ENCODE results near the gene GPSM1.

GPSM1 gene

DNA sequence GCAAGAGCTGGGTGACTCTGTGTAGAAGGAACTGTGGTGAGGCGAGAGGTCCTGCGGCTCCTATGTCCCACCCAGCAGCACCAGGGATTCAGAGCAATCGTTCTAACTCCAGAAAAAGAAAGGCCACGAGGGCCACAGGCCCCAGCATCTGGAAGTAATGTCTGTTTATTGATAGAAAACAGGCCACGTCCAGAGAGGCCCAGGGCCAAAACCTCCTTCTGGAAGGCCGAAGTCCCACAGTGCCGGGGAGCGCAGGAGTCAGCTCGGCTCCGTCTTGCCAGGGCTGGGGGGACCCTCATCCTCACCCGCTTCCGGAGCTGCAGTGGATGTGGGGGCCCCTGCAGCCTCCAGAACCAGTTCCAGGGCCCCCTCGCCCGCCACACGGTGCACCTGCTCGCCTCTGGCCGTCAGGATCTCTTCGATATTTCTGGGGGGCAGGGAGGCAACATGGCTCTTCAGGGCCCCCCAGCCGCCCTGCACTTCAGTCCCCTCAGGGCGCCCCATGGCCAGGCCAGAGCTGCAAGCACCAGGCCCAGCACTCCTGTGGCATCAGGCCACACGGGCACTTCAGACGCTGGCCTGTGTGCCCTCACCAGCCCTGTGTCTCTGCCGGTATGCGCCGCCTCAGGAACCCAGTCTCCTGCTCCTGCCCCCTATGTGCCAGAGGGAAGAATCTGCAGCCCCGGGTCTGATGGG, 34.6 kb downstream of the GPSM1 start:
- DNase-seq (ENCODE audit: low read depth) = no peak

DNA sequence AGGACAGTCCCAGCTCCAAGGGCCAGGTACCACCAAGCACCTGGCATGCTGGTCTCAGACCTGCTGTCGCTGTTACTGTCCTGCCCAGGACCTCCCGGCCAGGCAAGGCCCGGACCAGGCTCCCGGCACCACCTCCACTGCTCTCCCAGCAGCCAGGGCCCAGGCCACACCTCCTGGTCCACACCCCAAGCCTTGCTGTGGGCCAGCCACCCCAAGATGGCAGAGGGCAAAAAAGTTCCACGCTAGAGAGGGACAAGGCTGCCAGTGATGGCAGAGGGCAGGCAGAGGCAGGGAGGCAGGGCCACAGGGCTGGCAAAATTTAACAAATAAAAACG, 35.1 kb downstream of the GPSM1 start:
- no peak for DNase-seq (ENCODE audit: low read depth)

DNA sequence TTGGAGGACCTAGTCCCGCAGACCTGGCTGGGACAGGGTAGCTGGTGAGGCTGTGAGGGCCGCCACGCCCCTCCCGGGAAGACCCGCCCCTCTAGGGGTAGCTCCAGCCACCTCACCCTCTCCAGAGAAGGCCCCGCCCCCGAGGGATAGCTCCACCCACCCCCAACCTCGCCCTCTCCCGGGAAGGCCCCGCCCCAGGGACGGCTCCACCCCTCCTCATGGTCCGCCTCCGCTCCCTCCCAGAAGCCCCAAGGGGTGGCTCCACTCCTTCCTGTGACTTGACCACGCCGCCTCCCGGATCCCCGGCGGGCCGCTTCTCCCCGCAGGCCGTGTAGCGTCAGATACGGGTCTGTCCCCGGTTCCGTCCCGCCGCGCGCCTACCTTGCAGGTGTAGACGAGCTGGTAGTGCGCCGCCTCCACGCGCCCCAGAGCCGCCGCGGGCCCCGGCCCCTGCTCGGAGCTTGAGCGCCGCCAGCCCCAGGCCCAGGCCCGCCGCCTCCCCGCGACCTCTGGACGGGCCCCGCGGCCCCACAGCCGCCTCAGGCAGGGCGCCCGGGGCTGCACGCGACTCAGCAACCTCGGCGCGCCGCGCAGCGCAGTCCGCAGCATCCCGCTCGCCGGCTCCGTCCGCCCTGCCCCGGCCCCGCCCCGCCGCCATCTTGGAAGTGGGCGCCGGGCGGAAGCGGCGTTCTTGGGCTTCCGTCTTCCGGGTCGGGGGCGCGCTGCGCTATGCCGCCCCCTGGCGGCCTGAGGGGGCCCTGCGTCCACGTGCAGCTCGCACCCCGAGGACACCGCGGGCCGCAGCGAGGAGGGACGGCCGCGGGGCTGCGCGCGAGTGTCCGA, 36.0 kb downstream of the GPSM1 start, which contains the start of gene DNLZ:
Gene DNLZ, minus strand, starts transcription at position 639 of the 843 bp plus-strand sequence. Its CDS starts 30 bp downstream, at position 609.
- DNase-seq (ENCODE audit: low read depth) = peak; percentile 64

DNA sequence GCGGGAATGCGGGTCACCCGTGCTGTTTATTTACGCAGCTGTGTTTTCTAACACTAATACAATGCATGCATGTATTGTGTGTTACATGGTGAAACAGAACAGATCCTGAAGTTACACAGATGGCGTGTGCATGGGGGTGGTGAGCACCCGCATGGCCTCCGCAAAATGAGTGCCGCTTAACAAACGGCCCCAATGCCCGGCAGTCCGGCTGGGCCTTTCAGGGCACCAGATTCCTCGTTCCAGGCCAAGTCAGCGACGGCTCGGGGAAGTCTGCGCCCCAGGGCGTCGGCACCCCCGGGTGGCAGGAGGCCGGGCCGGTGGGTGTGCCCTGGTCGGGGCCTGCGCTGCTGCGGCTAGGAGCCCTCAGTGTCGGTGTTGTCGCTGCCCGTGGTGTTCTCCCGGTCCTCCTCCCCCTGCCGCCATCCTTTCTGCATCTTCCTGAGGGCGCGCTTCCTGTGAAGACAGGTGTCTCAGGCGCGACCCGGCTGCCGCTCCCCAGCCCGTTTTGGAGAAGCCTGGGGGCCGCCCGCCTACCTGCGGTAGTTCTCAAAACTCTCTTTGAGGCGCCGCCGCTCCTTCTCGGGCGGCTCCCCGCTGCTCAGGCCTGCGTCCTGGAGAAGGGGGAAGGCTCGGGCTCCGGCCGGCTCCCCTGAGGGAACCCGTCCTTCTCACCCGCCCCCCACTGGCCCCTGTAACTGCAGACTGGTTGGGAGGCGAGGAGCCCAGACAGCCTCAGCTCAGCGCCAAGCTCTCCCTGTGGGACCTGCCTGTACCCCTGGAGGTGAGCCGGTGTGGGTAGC, 36.8 kb downstream of the GPSM1 start:
- no peak for DNase-seq (ENCODE audit: low read depth)

DNA sequence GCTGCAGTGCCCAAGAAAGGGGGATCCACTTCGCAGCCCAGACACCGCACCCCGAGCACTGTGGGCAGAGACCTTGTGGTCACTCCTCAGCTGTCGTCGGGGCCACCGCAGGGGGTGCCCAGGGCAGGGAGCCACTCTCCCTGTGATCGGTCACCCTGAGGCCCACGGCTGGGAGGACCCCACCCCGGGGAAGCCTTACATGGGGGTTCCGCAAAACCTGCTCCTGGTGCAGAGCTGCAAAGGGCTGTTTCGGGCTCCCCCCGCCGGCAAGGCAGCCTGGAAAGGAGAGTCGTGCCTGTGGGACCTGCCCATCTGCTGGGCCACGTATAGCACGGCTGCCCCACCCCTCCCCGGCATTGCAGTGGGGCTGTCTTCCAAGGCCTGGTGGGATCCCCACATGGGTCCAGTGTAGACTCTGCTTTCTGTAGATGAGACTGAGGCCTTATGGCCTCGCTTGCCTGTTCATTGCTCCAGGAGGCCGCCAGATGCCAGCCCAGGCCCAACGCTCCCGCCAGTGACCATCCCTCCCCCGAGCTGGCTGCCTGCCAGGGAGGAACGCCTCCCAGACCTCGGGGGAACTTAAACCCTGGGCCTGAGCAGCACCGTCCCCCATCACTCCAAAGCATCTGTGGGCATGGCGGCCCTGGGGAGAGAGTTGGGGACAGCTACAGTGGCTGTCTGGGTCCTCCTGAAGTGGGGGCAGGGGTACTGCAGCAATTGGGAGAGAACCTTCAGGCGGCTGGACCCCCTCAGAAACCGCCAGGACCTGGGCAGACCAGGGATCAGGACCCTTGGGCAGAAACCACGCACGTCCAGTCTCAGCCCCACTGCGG, 37.8 kb downstream of the GPSM1 start:
- no peak for DNase-seq (ENCODE audit: low read depth)

DNA sequence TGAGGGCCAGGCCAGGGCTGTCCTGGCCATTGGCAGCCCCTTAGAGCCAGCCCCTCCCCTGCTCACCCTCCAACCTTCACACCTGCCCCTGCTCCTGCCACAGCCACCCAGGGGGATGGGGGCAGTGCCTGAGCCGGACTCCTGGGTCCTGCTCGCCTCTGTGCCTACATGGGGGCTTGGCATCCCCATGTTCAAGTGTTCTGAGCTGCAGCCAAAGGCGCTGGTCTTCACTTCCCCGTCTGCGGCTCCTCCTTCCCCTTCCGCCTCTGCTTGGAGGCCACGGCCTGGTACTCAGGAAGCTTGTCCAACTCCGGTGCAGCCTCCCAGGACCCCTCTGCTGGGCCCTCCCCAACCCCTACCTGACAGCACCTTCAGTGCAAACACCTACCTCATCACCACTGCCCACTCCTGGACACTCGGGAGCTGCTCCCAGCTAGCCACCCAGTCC, 38.5 kb downstream of the GPSM1 start:
- no peak for DNase-seq (ENCODE audit: low read depth)

DNA sequence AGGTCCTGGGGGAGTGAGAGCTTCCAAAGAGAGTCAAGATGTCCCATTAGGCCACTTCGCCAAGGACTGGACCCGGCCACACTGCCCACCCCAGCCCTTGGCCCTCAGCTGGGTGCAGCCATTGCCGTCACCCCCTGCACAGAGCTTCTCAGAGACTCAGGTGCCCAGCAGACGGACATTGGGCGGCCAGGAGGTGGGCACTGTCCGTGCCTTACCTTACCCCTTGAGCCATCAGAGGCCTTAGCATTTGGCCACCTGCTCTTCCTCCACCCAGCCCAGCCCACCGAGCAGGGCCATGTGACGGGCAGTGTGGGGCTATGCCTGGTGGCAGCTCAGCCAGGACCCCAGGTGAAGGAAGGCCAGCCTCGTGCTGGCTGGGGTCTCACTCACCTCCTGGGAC, 39.5 kb downstream of the GPSM1 start:
- no peak for DNase-seq (ENCODE audit: low read depth)

DNA sequence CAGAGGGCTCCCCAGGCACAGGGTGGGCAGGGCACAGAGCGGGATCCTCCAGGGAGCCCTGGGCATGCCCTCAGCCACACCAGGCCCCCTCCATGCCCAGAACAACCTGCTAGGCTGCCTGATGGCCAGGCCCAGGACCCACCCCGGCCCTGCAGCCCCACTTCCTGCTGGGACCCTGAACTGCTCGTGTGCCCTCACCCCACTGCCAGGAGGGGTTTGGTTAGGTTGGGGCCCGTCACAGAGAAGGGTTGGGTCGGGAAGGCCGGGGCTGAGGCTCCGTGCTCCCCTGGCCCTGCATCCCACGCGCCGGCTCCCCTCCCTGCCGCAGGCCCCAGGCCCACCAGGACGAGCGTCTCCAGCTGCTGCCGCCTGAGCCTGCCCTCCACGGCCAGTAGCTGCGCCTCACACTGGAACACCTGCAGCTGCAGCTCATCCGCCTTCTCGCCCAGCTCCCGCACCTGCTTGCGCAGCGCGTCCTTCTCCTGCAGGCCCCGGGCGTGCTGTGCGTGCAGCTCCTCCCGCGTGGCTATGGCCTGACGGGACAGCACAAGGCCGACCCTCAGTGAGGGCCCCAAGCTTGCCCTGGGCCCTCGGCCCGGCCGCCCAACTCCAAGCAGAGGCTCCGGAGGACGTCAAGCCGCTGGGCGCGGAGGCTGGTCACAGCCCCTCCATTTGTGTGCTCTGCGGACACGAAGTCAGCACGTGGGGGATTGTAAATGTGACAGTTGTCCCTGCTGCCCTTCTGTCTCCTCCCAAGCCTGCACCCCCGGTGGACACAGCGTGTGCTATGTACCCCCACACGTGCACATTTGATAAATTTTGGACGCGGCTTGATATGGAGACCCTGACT, 40.2 kb downstream of the GPSM1 start:
- no peak for DNase-seq (ENCODE audit: low read depth)

DNA sequence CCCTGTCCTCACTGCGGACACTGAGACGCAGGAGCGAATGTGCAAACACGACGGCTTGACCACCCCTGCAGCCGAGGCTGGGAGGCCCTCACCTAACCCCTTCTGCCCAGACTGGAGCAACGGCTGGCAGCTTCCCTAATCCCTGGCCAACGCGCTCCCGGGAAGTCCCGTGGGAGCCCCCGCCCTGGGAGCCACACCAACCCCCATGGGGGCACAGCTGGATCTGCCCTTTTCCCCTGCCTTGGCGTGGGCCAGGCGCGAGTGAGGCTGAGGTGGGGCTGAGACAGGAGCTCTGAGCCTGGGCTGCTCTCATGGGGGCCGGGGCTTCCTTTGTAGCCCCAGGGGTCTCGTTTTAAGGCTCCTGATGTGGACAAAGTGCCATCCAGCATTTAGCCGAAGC, 40.9 kb downstream of the GPSM1 start:
- DNase-seq (ENCODE audit: low read depth) = no peak

DNA sequence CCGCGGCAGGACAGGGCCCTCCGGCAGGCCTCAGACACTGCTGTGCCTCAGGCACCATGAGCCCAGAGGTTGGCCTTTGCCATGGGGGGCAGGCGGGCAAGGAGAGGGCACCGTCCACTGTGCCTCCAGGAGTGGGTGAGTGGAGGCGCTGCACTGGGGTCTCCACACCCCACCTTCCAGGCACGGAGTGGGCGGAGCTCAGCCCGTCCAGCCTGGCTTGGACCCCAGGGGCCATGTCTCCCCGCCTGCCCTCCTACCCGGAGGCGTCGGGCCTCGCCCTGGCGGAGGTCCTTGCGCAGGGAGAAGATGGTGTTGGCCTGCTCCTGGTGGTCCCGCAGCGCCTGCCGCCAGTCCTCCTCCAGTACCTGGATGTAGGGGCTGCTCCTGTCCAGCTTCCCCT, 42.7 kb downstream of the GPSM1 start:
- DNase-seq (ENCODE audit: low read depth) = no peak

DNA sequence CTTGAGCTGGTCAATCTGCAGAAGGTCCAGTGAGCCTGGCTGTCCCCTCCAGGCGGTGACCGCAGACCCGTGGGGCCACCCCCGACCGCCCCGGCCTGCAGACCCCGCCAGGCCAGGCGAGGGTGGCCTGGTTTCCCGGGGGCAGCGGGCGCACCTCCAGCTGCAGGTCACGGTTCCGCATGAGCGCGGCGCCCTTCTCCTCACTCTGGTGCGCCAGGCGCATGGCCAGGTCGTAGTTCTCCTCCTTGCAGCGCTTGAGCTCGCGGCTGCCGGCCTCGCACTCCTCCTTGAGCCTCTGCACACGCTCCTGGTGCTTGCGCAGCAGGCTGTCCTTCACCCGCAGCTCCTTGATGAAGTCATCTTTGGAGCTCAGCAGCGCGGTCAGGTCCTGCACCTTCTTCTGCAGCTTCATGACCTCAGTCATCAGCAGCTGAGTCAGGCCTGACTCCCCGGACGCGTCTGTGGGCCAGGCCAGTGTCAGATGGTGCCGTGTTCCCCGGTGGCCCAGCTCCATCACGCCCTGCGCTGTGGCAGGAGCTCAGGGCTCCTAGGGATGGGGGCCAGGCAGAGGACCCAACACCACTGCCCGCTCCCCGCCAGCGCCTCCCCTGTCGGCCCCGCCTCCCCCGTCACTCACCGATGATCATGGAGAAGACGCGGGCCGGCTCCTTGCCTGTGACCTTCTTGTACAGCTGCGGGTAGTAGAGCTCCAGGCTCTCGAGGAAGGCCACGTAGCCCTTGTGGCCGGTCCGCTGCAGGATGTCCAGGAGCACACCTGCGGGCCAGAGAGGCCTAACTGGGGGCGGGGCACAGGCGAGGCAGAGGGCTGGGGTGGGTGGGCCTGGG, 43.6 kb downstream of the GPSM1 start:
- DNase-seq (ENCODE audit: low read depth) = no peak

DNA sequence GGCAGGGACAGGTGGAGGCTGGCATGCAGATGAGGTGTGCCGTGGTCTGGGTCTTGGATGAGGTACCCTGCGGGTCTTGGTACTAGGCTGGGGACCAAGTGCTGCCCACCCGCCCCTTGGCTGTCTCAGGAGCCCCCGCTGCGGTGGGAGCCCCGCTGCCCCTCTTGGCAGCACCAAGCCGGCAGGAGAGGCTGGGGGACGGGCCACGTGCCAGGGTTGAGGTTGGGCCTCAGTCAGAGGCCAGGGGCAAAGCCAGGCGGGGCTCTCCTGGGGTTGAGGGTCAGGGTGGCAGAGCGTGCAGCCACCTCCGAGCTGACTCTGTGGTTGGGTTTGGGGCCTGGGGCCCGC, 44.2 kb downstream of the GPSM1 start:
- no peak for DNase-seq (ENCODE audit: low read depth)

DNA sequence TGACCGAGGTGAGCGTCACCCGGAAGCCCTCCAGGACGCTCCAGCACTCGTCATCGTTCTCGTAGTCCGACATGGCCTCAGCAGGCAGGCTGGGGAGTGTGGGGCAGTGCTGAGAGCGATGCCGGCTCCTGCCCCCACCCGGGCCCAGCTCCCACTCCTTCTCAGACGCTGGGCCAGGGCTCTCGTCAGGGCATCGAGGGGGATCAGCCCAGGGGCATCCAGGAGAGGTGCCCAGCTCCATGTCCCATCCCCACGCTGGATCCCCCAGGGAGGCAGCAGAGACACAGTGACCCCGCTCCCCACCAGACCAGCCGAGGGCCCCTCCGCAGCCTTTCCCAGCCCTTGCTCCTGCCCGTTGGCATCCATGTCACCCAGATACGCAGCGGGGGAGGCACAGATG, 44.7 kb downstream of the GPSM1 start:
- DNase-seq (ENCODE audit: low read depth) = no peak

DNA sequence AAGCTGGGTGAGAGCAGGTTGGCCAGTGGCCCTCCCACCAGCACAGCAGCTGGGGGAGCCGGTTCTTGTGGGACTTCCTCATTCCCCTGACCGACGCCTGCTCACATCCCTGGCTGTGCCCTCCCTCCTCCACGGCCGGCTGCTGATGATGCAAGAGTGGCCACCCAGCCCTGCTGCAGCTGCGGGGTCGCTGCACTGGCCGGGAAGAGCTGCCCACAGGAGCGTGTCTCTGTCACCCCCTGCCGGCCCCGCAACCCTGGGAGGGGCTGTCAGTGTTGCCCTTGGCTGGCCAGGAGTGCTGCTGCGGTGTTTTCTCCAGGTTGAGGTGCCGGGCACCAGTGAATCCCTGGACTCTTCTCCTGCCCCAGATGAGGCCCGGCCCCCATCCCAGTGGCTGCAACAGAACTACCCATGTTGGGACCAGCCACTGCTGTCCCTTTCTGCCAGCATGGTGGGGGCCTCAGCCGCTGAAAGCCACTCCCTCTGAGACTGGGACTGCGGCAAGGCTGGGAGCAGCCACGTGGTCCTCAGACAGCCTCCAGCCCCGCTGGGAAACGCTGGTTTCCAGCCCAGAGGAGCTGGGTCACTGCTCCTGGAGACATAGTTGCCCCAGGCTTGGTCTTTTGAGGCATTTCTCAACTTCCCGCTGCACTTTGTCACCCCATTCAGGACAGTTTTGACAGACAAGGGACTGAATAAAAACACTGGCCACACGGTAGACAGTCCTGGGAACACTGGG, 45.4 kb downstream of the GPSM1 start:
- DNase-seq (ENCODE audit: low read depth) = no peak

DNA sequence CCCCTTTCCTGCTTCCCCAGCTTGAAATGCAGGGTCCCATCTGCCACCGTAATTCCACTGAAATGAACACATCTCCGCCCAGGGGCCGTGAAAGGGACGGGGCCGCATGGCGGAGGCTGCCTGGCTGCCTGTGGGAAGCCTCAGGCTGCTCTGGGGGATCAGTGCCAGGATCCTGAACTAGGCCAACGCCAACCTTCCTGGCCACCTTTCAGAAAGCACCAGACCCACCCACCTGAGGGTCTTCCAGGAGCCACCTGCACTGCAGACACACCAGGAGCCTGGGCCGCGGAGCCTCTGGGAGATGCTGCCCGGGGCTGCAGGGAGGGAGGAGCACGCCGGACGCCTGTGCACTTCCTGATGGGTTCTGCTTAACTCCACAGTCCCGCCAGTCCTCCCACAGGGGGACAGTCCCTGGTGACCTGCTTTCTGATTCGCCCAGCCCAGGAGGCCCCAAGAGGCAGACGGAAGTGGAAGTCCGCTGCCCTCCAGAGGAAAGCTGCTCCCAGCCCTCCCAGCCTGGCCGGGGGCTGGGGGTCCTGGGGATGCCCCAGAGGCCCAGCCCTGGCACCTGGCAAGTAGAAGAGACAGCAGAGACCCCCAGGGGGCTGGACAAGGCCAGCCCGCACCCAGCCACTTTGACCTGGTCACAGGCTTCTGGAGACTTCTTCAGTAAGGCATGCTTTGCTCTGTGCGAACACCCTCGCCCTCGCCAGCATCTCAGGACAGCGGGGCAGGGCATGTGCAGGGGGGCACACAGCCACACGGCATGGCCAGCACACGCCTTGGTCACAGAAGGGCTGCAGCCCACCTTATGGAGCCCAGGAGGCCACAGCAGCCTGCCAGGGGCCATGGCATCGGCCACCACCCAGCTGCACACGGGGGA, 46.2 kb downstream of the GPSM1 start, which contains the start of gene CARD9:
Gene CARD9, minus strand, starts transcription at position 370 of the 883 bp plus-strand sequence. CDS start 1,591 bp downstream, outside the sequence.
- no peak for DNase-seq (ENCODE audit: low read depth)

DNA sequence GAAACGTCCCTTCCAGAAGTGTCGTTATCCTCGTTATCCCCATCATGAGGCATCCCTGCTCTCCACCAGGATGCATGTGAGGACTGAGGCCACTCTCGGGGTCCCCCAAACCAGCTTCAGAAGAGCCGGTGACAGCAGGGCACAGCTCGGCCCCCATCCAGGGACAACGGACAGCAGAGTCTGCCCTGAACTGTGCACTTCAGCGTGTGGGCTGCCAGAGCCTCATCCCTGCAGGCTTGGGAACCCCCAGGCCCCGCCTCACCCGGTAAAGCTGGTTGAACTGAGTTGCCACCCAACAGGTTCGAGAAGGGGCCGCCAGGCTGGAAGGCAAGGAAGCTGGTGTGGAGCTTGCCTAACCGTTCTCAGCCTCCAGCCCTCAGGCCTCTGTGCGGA, 46.8 kb downstream of the GPSM1 start:
- DNase-seq (ENCODE audit: low read depth) = no peak

DNA sequence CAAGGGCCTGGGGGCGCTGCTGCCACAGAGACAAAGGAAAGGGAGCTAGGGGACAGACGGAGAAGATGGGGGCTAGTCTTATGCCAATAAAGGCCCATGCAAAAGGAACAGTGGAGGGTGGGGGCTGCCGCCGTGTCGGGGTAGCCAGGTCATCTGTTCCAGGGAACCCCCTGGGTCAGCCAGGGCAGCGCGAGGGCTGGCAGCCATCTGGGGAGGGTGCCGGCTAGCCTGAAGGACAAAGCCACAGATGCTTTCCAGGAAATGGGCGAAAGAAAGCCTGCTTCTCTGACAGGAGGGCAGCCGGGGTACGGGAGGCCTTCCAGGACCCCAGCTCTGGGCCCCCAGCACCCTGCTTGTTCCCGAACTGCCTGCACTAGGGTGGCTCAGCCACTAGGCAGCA, 47.8 kb downstream of the GPSM1 start:
- DNase-seq (ENCODE audit: low read depth) = no peak

DNA sequence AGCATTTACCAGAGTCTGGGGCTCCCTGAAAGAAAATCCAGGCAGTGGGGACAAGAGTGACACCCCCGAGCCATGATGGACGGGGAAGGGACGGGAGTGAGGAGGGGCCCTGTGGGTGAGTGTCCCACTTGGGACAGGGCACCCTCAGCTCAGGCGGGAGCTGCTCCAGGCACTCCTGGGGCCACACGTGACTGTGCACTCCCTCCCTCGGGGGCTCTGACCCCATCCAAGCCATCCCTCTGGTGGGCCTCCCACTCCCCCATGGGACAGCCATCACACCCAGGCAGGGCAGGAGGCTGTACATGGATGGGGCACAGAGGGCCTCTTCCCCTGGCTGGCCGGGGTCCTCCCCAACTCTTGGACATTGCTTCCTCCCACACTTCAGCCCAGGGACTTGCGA, 49.1 kb downstream of the GPSM1 start:
- DNase-seq (ENCODE audit: low read depth) = no peak

All from HS-5 (cell line).